Fibroblast of the conjunctiva (primary cell): ENCODE results near the gene CHN2.

Experiments used
- DNase-seq: peaks from one replicate; pipeline ENCODE4 v3.0.0-alpha.2; 2010; ENCODE audit warnings: low read depth

CHN2 gene

GRCh38 chr7:29405891-29406290 lies 211.3 kb downstream of the CHN2 start:
- DNase-seq, result no peak

DNA sequence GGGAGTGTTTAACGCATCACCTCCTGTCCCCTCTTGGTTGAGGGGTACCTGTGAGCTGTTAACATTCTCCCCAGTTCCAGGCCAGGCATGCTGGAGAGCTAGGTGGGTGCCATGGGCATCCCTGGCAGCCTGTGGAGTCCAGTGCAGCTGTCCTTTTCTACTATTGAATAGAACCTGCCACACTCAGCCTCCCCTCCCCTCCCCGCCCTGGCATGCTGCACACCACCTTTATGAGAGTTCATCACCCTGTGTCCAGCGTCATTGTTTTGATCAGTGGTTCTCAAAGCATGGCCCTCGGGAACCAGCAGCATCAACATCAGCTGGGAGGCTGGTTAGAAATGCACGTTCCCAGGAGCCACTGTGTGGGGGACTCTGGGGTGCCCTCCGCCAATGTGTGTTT lies 211.8 kb downstream of the CHN2 start:
- DNase-seq, result no peak

GRCh38 chr7:29408841-29409243 lies 214.3 kb downstream of the CHN2 start:
- DNase-seq, result peak; percentile 55

GRCh38 chr7:29410996-29411395 lies 216.4 kb downstream of the CHN2 start:
- no peak for DNase-seq

DNA sequence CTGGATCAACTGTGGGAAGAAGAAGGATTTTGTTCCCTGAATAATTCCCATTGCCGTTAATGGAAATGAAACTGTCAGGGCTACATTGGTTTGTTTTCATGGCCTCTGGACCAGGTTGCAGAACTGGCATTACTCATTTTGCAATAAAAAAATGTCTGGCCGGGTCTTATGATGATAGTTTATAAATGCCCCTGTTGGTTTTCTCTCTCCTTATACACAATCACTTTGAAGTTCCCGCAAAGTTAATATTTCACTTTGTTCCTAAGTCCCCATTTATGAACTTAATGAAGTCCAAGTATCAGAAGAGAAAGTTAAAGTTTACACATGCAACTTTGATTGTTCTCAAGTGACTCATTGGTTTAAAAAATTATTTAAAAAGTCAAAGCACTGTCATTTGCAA lies 218.3 kb downstream of the CHN2 start:
- DNase-seq, result no peak

GRCh38 chr7:29413626-29414136 lies 219.1 kb downstream of the CHN2 start:
- no peak for DNase-seq

DNA sequence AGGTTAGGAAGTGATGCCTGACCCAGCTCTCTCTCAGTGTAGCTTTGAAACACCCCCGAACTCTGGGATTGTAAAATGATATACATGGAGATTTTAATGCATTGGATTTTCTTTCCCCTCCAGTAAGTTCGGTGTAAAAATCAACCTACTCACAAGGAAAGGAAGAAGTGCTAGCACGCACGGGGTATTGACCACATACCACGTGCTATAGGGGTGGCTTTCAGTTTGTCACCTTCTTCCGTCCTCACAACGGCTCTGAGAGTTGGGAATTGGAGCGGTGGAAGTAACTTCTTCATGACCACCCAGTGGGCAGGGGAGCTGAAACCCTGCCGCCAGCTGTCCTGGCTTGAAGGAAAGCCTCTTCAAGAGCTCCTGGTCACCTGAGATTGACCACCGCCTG lies 219.6 kb downstream of the CHN2 start:
- no peak for DNase-seq

GRCh38 chr7:29415215-29415614 lies 220.6 kb downstream of the CHN2 start:
- DNase-seq, result no peak

- DNase-seq, result no peak
These were observed 221.8 kb downstream of the CHN2 start for GRCh38 chr7:29416276-29416937.

DNA sequence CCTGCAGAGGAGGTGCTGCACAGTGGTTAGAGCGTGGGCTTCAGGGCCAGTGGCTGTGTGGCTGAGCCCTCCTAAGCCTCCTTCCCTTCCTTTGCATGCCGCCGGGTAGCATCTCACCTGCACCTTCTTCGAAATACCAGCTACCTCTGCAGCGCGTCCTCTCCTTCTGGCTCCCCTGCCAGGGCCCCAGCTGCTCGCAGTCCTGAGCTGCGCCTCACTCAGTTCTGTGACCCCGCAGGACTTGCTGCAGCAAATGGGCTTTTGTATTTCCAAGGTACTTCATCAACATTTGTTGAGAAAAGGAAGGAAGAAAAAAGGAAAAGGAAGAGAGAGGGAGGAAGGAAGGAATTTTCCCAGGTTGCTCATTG lies 222.3 kb downstream of the CHN2 start:
- DNase-seq, result no peak

GRCh38 chr7:29418056-29418455 lies 223.5 kb downstream of the CHN2 start:
- DNase-seq, result no peak

DNA sequence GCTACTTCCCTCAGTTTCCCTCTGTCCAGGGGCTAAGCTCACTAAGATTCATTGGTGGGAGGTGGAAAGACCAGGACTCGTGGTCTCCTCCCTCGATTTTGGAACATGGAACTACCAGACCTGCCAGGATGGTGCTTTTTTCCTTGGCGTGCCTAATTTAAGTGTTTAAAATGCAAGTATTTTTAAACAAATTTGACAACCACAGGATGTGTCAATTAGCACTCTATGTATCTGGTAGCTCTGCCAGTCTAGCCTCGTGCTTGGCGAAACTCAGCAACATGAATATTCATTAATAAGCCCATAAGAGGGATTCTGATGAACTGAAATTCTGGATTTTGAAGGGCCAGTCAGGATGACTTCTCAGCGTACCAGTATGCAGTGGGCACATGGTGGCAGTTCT lies 224.1 kb downstream of the CHN2 start:
- DNase-seq, result no peak

DNA sequence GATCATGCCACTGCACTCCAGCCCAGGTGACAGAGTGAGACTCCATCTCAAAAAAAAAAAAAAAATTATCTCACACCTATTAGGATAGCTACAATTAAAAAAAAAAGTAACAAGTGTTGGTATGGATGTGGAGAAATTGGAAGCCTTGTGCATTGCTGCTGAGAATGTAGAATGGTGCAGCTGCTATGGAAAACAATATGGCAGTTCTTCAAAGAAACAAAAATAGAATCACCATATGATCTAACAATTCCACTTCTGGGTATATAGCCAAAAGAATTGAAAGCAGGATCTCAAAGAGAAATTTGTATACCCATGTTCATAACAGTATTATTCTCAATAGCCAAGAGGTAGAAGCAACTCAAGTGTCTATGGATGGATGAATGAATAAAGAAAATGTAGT lies 225.4 kb downstream of the CHN2 start:
- DNase-seq, result no peak

DNA sequence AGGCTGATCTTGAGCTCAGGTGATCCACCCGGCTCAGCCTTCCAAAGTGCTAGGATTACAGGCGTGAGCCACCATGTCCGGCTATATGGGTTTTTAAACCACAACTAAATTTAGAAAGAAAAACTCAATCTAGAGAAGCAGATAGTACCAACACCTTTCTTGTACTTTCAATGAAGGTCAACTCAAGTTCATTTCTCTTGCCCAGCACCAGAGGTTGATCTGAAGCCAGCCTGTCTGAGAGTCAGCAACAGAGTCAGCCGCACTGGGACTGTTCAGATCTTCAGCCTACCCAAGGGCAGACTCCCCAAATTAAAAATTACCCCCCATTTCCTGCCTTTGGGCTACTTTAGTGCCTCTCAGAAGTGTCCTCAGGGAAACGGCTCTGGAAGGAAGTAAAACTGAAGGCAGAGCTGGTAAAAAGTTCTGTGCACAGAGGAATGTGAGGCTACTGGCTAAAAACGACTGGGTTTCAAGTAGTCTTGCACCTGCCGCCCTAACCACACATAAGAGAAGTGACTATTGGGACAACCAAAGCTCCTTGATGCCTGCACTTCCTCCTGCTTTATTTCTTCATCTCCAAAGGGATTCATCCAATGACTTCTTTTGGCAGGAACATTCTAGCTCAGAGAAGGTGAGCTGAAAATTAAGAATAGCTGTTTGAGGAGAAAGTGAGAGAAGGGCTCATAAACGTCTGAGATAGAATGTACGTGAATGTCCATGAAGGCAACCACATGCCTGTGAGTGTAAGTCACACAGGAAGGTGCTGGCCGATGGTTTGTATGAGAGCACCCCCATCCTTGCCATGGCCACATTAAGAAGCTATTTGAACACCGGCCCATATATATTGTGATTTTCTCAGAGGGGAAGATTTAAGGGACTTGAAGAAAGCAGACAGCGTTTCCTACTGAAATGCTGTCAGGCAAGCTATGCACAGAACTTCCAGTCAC lies 226.7 kb downstream of the CHN2 start:
- DNase-seq, result no peak

DNA sequence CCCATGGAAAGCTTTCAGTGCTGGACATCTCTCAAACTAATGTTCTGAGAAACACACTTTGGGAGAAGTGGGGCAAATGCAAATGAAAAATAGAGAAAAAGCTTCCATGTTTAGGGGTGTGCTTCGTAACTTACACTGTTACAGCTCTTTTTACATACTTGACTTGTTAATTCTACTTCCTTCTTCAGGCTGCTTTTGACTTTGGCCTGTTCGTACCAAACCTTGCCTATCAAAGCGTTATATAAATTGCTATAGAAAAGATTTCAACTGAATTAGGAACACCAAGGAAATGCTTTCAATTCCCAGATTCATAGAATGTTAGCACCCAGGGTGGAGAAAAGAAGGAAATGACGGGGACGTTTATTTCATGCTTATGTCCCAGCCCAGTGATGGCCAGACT lies 228.3 kb downstream of the CHN2 start:
- DNase-seq, result no peak

DNA sequence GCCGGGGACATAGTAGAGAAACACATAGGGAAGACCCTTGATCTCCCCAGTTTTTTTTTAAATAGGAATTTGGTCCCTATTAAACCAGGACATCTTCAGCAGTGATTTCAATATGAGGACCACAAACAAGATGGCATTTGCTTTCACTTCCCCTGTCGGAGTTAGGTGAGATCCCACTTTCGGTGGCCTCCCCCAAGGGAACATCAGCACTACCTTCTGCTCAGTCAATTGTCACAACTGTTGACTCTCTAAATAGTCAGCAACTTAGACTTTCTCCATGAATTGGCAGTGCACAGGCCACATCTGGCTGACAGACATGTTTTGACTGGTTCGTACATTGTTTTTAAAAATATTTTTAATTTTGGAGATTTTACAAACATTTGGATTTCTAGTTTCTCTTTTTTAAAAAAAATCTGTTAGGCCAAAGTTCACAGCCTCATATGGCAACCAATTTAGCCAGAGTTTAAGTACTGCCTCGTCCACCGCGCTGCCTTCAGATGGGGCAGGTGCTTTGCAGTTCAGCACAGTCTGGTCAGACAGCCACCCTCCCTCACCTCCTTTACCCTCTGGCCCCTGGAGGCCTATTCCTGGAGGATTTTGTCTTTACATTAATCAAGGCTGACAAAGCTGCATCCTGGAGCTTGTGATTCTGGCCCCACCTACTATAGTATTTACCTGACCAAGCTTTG lies 229.9 kb downstream of the CHN2 start:
- DNase-seq, result no peak

DNA sequence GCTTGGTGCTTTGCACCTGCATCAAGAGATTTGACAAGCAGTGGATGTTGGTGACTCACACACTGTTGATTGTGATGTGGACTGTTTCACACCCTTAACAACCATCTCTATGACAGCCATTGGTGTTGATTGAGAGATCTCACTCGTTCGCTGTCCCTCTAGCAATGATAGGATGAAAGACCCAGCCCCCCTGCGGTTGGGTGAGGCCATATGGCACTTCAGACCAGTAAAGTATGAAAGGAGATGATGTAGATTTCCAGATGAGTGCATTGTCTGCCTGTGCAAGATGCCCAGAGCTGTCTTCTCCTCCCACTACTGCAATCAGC lies 230.4 kb downstream of the CHN2 start:
- DNase-seq, result no peak

GRCh38 chr7:29426587-29426986 lies 232.0 kb downstream of the CHN2 start:
- DNase-seq, result no peak

GRCh38 chr7:29429401-29429800 lies 234.8 kb downstream of the CHN2 start:
- DNase-seq, result no peak

DNA sequence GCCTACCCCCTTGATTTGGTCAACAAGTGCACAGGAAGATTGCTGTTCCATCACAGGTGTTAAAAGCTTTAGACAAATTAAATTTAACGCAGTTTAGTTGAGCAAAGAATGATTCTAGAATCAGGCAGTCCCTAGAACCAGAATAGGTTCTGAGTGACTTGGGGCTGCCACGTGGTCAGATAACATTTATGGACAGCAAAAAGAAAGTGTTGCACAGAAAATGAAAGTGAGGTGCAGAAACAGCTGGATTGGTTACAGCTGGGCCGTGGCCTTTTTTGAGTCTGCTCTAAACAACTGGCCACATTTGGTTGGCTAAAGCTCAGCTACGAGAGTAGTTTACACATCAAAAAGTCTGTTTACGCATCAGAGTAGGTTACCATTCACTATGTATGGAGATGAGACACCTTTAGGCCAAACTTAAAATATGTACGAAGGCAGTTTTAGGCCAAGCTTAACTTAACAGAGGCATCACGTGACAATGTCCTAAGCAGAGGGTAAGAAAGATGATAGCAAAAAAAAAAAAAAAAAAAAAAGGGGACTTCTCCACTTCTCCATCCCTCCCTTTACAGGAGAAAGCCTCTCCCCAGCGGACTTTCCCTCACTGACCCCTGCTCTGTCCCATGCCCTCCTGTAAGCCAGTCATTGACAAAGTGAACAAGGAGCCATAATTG lies 235.8 kb downstream of the CHN2 start:
- no peak for DNase-seq

GRCh38 chr7:29431686-29432085 lies 237.1 kb downstream of the CHN2 start:
- no peak for DNase-seq

DNA sequence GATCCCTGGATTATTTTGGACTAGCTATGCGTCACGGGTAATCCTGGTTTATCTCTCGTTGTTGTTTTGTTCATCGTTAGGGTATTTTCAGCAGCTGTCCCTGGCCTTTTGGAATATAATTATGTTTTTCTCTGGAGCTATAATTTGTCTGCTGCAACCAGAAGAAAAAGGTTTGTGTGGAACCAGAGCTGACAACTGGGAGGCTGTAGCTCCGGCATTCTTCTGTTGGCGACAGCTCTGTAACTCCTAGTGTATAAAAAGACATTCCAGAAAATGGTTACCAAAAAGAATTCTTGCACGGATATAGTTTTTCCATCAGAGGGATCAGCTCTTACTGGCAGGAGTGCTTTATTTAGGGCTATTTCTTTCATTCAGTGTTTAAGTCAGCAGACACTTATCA lies 238.1 kb downstream of the CHN2 start:
- no peak for DNase-seq
